ENCODE measurements around the gene ATP2B2. TPM values are rescaled to one million over a fixed set of nuclear protein-coding genes. Genes with fewer than 3 reads are reported as not detected.

ATP2B2 gene
- total and polyA plus RNA-seq, 2 of the 8 experiments (the other 6 are each of a cell fraction or from before 2014, with no cell fraction given): 0.14 to 1.2 TPM

- Histone ChIP-seq H3K79me1 (ENCODE audit: low read depth, low read length) (no peaks in the 10 kb centered on the region), H3K4me1 (replicated peaks in 1 of 4; ENCODE audit: control insufficient read depth in 3 of 4, insufficient read depth in 4 of 4, low read length in 3 of 4) (no peaks in the 10 kb centered on the region), H2AFZ (ENCODE audit: low read length) (no peak overlapping the region), H4K91ac (replicated peaks; ENCODE audit: insufficient read length, low read length) (no peak overlapping the region), H3K14ac (ENCODE audit: insufficient read length) (no peak overlapping the region), H2AK5ac (ENCODE audit: low read depth, low read length) (no peak overlapping the region), H4K20me1 (replicated peaks in 1 of 2; ENCODE audit: control insufficient read depth in 1 of 2, insufficient read depth in 2 of 2, low read length in 2 of 2) (no peaks in the 10 kb centered on the region), H2BK15ac (ENCODE audit: low read length) (no peak overlapping the region), H3K4me3 (ENCODE audit: extremely low read depth in 1 of 4, insufficient read depth in 2 of 4, low read depth in 3 of 4, low read length in 4 of 4) (no peak overlapping the region), H2BK12ac (ENCODE audit: low read depth, low read length) (no peak overlapping the region), H3K27me3 (replicated peaks in 1 of 4; ENCODE audit: control insufficient read depth in 3 of 4, extremely low read depth in 1 of 4, insufficient read depth in 3 of 4, low read length in 3 of 4) (no peaks in the 10 kb centered on the region), H4K5ac (ENCODE audit: insufficient read length, low read depth, low read length) (no peak overlapping the region), H4K8ac (ENCODE audit: extremely low read depth, insufficient read depth, low read length) (no peak overlapping the region), H3K4me2 (ENCODE audit: insufficient read depth in 1 of 2, low read depth in 2 of 2, low read length in 2 of 2) (no peak overlapping the region), H3K36me3 (ENCODE audit: control insufficient read depth in 2 of 4, insufficient read depth in 4 of 4, low read length in 3 of 4) (no peaks in the 10 kb centered on the region), H3K9ac (replicated peaks in 1 of 4; ENCODE audit: extremely low read depth in 1 of 4, low read depth in 3 of 4, low read length in 3 of 4) (no peak overlapping the region), H3K23ac (ENCODE audit: insufficient read length) (no peak overlapping the region), H3K4ac (replicated peaks; ENCODE audit: insufficient read length, low read depth, low read length) (no peak overlapping the region), H3K9me3 (ENCODE audit: insufficient read depth in 2 of 2, low read depth in 1 of 2, low read length in 1 of 2) (no peaks in the 10 kb centered on the region), H3K18ac (ENCODE audit: extremely low read depth, low read length) (no peak overlapping the region), H2BK5ac (ENCODE audit: low read depth, low read length) (no peak overlapping the region), H3K56ac (replicated peaks; ENCODE audit: insufficient read length, low read depth, low read length) (no peak overlapping the region), H3K27ac (ENCODE audit: low read depth, low read length) (no peak overlapping the region), H2BK20ac (ENCODE audit: low read length) (no peak overlapping the region), H3K23me2 (ENCODE audit: low read depth, low read length) (no peaks in the 10 kb centered on the region), H3K79me2 (ENCODE audit: control insufficient read depth in 1 of 2, insufficient read depth in 2 of 2, low read length in 2 of 2) (no peaks in the 10 kb centered on the region), H2BK120ac (replicated peaks; ENCODE audit: low read depth, low read length) (no peak overlapping the region)
- no peak for FAIRE-seq
- ChIA-PET POLR2A (ENCODE audit: partially characterized antibody) (interaction anchor here (1.3 kb wide), 1 partner anchor 94 kb away, joined by 4 read pairs; no protein-coding TSS in a partner anchor), CTCF (ENCODE audit: partially characterized antibody) (interaction anchor here (0.6 to 3.3 kb wide), 6 partner anchors 9 to 539 kb away, joined by 3 to 9 read pairs (median 4); no protein-coding TSS in a partner anchor)
- no peak for DNase-seq (ENCODE audit: low read depth in 1 of 2, low spot score in 2 of 2)
- WGBS, 2 experiments (ENCODE audit: extremely low coverage in 1 of 2, insufficient coverage in 1 of 2, insufficient read length in 1 of 2, insufficient replicate concordance in 2 of 2, low coverage in 1 of 2, low lambda C conversion rate in 2 of 2, missing lambda C conversion rate in 1 of 2): 73% methylated on average over 4 of the region's 4 CpGs; no CpG with 5 or more reads in 1 of the 2 experiments
- TF ChIP-seq POLR2AphosphoS5 (IDR thresholded peaks at IDR 0.05; ENCODE audit: low read depth, low read length): no peak
Measured at GRCh38 chr3:10404377-10404776, 101.0 kb downstream of the ATP2B2 start.

All from H1 (cell line).